ENCODE measurements around the gene TMEM145. TPM values are rescaled to one million over a fixed set of nuclear protein-coding genes. Genes with fewer than 3 reads are reported as not detected.

The TMEM145 gene
- total RNA-seq, 2 experiments from 2014 or later: 1.8 TPM; not detected in 1

GRCh38 chr19:42312370-42312769 is 739 bp upstream of the TMEM145 start:
- no peaks in the 10 kb centered on the region for H4K20me1 ChIP-seq (ENCODE audit: insufficient read depth, low read length)
- H2AFZ ChIP-seq (ENCODE audit: low read length): no peak overlapping the region
- intact Hi-C loops (cut with micrococcal nuclease; ENCODE audit: unreplicated experiment): no loop called here
- no peaks in the 10 kb centered on the region for H3K36me3 ChIP-seq (ENCODE audit: insufficient read depth, low read length)
- H3K4me3 ChIP-seq (ENCODE audit: low read depth, low read length, poor library complexity, severe bottlenecking): no peak overlapping the region
- no peaks in the 10 kb centered on the region for H3K9me2 ChIP-seq (ENCODE audit: insufficient read depth, low read length)
- CTCF ChIA-PET (ENCODE audit: unreplicated experiment): no interaction called here
- no peaks in the 10 kb centered on the region for H3K79me2 ChIP-seq (ENCODE audit: insufficient read depth, low read depth, low read length)
- no peak for TF ChIP-seq EZH2phosphoT487 (IDR thresholded peaks at IDR 0.05; ENCODE audit: borderline replicate concordance, low read depth, low read length)
- TF ChIP-seq, protein P1, sequence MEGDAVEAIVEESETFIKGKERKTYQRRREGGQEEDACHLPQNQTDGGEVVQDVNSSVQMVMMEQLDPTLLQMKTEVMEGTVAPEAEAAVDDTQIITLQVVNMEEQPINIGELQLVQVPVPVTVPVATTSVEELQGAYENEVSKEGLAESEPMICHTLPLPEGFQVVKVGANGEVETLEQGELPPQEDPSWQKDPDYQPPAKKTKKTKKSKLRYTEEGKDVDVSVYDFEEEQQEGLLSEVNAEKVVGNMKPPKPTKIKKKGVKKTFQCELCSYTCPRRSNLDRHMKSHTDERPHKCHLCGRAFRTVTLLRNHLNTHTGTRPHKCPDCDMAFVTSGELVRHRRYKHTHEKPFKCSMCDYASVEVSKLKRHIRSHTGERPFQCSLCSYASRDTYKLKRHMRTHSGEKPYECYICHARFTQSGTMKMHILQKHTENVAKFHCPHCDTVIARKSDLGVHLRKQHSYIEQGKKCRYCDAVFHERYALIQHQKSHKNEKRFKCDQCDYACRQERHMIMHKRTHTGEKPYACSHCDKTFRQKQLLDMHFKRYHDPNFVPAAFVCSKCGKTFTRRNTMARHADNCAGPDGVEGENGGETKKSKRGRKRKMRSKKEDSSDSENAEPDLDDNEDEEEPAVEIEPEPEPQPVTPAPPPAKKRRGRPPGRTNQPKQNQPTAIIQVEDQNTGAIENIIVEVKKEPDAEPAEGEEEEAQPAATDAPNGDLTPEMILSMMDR (conservative IDR thresholded peaks at IDR 0.05; ENCODE audit: low read length): no peak
- POLR2A ChIA-PET: no interaction called here
- H3K27ac ChIP-seq (ENCODE audit: low read depth, low read length, poor library complexity, severe bottlenecking): no peak overlapping the region
- H3K9me3 ChIP-seq (ENCODE audit: low read length): no peaks in the 10 kb centered on the region
- DNase-seq (ENCODE audit: low spot score): no peak
- no TSS peak for BruUV-seq (replicated peaks)
- peak overlapping the region; percentile 68; the same call in 1 of the 2 replicates for H3K4me2 ChIP-seq (ENCODE audit: low read length)
- H3K4me1 ChIP-seq (ENCODE audit: insufficient read depth, low read length, poor library complexity, severe bottlenecking): peaks cover 19% of the 10 kb centered on the region

- H3K4me1 ChIP-seq (ENCODE audit: insufficient read depth, low read length, poor library complexity, severe bottlenecking): peaks cover 28% of the 10 kb centered on the region
- intact Hi-C loops (cut with micrococcal nuclease; ENCODE audit: unreplicated experiment): no loop called here
- TF ChIP-seq EZH2phosphoT487 (IDR thresholded peaks at IDR 0.05; ENCODE audit: borderline replicate concordance, low read depth, low read length): no peak
- TF ChIP-seq, protein P1 (conservative IDR thresholded peaks at IDR 0.05; ENCODE audit: low read length): no peak
Measured at GRCh38 chr19:42313840-42314755, 989 bp downstream of the TMEM145 start.

DNA sequence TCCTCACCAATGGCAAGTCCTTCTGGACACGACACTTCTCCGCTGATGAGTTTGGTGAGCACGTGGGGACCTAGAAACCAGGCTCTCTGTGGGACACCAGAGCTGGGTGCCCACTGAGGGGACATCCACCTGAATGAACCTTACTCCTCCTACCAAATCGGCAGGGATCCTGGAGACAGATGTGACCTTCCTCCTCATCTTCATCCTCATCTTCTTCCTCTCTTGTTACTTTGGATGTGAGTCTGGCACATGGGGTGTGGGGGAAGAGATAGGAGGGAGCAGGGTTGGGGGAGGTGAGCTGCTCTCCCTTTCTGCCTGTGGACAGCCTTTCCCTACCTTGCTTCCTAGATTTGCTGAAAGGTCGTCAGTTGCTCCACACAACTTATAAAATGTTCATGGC is 1.9 kb downstream of the TMEM145 start:
- no peaks in the 10 kb centered on the region for H3K9me3 ChIP-seq (ENCODE audit: low read length)
- no TSS peak for BruUV-seq (replicated peaks)
- intact Hi-C loops (cut with micrococcal nuclease; ENCODE audit: unreplicated experiment): no loop called here
- H3K79me2 ChIP-seq (ENCODE audit: insufficient read depth, low read depth, low read length): no peaks in the 10 kb centered on the region
- ChIA-PET CTCF (ENCODE audit: unreplicated experiment) (no interaction called here), POLR2A (no interaction called here)
- H3K27ac ChIP-seq (ENCODE audit: low read depth, low read length, poor library complexity, severe bottlenecking): no peak overlapping the region
- H3K36me3 ChIP-seq (ENCODE audit: insufficient read depth, low read length): no peaks in the 10 kb centered on the region
- DNase-seq (ENCODE audit: low spot score): no peak
- no peak overlapping the region for H2AFZ ChIP-seq (ENCODE audit: low read length)
- H3K4me3 ChIP-seq (ENCODE audit: low read depth, low read length, poor library complexity, severe bottlenecking): no peak overlapping the region
- no peaks in the 10 kb centered on the region for H3K9me2 ChIP-seq (ENCODE audit: insufficient read depth, low read length)
- no peaks in the 10 kb centered on the region for H4K20me1 ChIP-seq (ENCODE audit: insufficient read depth, low read length)
- H3K4me1 ChIP-seq (ENCODE audit: insufficient read depth, low read length, poor library complexity, severe bottlenecking): peaks cover 28% of the 10 kb centered on the region
- no peak for TF ChIP-seq EZH2phosphoT487 (IDR thresholded peaks at IDR 0.05; ENCODE audit: borderline replicate concordance, low read depth, low read length)
- TF ChIP-seq, protein P1 (conservative IDR thresholded peaks at IDR 0.05; ENCODE audit: low read length): no peak
- no peak overlapping the region for H3K4me2 ChIP-seq (ENCODE audit: low read length)

More at GRCh38 chr19:42313840-42314755, 989 bp downstream of the TMEM145 start:
- Histone ChIP-seq H3K9me3 (ENCODE audit: low read length) (no peaks in the 10 kb centered on the region), H3K4me2 (ENCODE audit: low read length) (peak overlapping the region; percentile 68), H2AFZ (ENCODE audit: low read length) (no peak overlapping the region), H3K36me3 (ENCODE audit: insufficient read depth, low read length) (no peaks in the 10 kb centered on the region), H3K27ac (ENCODE audit: low read depth, low read length, poor library complexity, severe bottlenecking) (no peak overlapping the region), H3K79me2 (ENCODE audit: insufficient read depth, low read depth, low read length) (no peaks in the 10 kb centered on the region), H3K9me2 (ENCODE audit: insufficient read depth, low read length) (no peaks in the 10 kb centered on the region), H4K20me1 (ENCODE audit: insufficient read depth, low read length) (no peaks in the 10 kb centered on the region), H3K4me3 (ENCODE audit: low read depth, low read length, poor library complexity, severe bottlenecking) (peak overlapping the region; percentile 57)
- BruUV-seq (replicated peaks): no TSS peak
- ChIA-PET POLR2A (no interaction called here), CTCF (ENCODE audit: unreplicated experiment) (no interaction called here)
- DNase-seq (ENCODE audit: low spot score): no peak

All from OCI-LY7 (cell line).